ENCODE results near the gene TRIM27.

DNA sequence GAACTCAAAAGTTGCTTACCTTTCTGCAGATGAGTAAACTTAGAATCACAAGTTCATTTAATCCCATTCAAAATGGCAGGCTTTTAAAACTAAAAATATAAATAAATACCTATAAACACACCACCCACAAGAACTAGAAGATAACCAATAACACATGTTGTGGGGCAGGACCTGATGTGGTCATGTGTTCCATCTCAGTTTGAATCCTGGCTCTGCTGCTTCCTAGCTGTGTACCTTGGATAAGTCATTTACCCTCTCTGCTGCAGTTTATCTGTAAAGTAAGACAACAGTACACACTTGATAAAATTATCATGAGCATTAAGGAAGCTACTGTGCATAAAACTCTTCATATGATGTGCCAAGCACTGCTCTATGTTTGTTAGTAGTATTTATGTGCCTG, 22.0 kb downstream of the TRIM27 start:
- TF ChIP-seq POLR2AphosphoS5 (IDR thresholded peaks at IDR 0.05; ENCODE audit: low read depth), result no peak
- TF ChIP-seq, protein P1, sequence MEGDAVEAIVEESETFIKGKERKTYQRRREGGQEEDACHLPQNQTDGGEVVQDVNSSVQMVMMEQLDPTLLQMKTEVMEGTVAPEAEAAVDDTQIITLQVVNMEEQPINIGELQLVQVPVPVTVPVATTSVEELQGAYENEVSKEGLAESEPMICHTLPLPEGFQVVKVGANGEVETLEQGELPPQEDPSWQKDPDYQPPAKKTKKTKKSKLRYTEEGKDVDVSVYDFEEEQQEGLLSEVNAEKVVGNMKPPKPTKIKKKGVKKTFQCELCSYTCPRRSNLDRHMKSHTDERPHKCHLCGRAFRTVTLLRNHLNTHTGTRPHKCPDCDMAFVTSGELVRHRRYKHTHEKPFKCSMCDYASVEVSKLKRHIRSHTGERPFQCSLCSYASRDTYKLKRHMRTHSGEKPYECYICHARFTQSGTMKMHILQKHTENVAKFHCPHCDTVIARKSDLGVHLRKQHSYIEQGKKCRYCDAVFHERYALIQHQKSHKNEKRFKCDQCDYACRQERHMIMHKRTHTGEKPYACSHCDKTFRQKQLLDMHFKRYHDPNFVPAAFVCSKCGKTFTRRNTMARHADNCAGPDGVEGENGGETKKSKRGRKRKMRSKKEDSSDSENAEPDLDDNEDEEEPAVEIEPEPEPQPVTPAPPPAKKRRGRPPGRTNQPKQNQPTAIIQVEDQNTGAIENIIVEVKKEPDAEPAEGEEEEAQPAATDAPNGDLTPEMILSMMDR (IDR thresholded peaks at IDR 0.05; ENCODE audit: insufficient read depth, low read length), result no peak
- TF ChIP-seq, protein P2, sequence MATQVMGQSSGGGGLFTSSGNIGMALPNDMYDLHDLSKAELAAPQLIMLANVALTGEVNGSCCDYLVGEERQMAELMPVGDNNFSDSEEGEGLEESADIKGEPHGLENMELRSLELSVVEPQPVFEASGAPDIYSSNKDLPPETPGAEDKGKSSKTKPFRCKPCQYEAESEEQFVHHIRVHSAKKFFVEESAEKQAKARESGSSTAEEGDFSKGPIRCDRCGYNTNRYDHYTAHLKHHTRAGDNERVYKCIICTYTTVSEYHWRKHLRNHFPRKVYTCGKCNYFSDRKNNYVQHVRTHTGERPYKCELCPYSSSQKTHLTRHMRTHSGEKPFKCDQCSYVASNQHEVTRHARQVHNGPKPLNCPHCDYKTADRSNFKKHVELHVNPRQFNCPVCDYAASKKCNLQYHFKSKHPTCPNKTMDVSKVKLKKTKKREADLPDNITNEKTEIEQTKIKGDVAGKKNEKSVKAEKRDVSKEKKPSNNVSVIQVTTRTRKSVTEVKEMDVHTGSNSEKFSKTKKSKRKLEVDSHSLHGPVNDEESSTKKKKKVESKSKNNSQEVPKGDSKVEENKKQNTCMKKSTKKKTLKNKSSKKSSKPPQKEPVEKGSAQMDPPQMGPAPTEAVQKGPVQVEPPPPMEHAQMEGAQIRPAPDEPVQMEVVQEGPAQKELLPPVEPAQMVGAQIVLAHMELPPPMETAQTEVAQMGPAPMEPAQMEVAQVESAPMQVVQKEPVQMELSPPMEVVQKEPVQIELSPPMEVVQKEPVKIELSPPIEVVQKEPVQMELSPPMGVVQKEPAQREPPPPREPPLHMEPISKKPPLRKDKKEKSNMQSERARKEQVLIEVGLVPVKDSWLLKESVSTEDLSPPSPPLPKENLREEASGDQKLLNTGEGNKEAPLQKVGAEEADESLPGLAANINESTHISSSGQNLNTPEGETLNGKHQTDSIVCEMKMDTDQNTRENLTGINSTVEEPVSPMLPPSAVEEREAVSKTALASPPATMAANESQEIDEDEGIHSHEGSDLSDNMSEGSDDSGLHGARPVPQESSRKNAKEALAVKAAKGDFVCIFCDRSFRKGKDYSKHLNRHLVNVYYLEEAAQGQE (IDR thresholded peaks at IDR 0.05; ENCODE audit: insufficient replicate concordance, low read depth), result no peak
- no peak for TF ChIP-seq GABPA (IDR thresholded peaks at IDR 0.05; ENCODE audit: low read depth)
- no peak for TF ChIP-seq SPI1 (IDR thresholded peaks at IDR 0.05; ENCODE audit: borderline replicate concordance, low read depth)
